ENCODE data around the gene FXYD1.

GRCh38 chr19:35090506-35091214 is 48.0 kb upstream of the FXYD1 start:
- TF ChIP-seq EZH2 (IDR thresholded peaks at IDR 0.05; ENCODE audit: low read depth, low read length, severe bottlenecking) (peak; percentile 24), POLR2A (IDR thresholded peaks at IDR 0.05; ENCODE audit: control extremely low read depth in 1 of 2, low read depth in 2 of 2, low read length in 2 of 2) (0 out of 3 replicates have a peak, but pooled peaks of 1 of the 2 experiments have one; percentile 19), SP1 (IDR thresholded peaks at IDR 0.05; ENCODE audit: low read depth, low read length) (no peak), RAD21 (IDR thresholded peaks at IDR 0.05 in 1 of 2, conservative IDR thresholded peaks at IDR 0.05 in 1 of 2; ENCODE audit: low read depth in 2 of 2, low read length in 2 of 2) (peak; percentile 52 to 59)
- TF ChIP-seq, protein P1, sequence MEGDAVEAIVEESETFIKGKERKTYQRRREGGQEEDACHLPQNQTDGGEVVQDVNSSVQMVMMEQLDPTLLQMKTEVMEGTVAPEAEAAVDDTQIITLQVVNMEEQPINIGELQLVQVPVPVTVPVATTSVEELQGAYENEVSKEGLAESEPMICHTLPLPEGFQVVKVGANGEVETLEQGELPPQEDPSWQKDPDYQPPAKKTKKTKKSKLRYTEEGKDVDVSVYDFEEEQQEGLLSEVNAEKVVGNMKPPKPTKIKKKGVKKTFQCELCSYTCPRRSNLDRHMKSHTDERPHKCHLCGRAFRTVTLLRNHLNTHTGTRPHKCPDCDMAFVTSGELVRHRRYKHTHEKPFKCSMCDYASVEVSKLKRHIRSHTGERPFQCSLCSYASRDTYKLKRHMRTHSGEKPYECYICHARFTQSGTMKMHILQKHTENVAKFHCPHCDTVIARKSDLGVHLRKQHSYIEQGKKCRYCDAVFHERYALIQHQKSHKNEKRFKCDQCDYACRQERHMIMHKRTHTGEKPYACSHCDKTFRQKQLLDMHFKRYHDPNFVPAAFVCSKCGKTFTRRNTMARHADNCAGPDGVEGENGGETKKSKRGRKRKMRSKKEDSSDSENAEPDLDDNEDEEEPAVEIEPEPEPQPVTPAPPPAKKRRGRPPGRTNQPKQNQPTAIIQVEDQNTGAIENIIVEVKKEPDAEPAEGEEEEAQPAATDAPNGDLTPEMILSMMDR (IDR thresholded peaks at IDR 0.05; ENCODE audit: control extremely low read depth in 1 of 3, insufficient read depth in 1 of 3, low read depth in 1 of 3, low read length in 3 of 3) = peak; percentile 38 to 49 (median 40)

Data from H1 (cell line).